Measurements from ENCODE around the gene CHRDL2.
A peak's percentile ranks its signal among the peaks of the same experiment; 100 is the strongest.
"Not testable (repeated sequence)": the region's sequence is repeated elsewhere in the genome, so short reads cannot be mapped to it uniquely, and the experiment has no call there.

The CHRDL2 gene

GRCh38 chr11:74731301-74732094, at the start of gene CHRDL2:
Gene CHRDL2 (minus strand): TSS chr11:74731426. CDS start chr11:74730888, 538 bp downstream.
- no peak for DNase-seq

- DNase-seq = no peak
Observed at GRCh38 chr11:74780248-74781005, 49.2 kb upstream of the CHRDL2 start.

GRCh38 chr11:74778581-74778980, 47.4 kb upstream of the CHRDL2 start:
- DNase-seq = no peak

- DNase-seq = no peak
Observed at GRCh38 chr11:74777877-74778276, 46.7 kb upstream of the CHRDL2 start.

- no peak for DNase-seq
Observed at GRCh38 chr11:74777038-74777437, 45.8 kb upstream of the CHRDL2 start.

GRCh38 chr11:74776546-74776945, 45.3 kb upstream of the CHRDL2 start:
- no peak for DNase-seq

GRCh38 chr11:74775762-74776161, 44.5 kb upstream of the CHRDL2 start:
- DNase-seq = no peak

GRCh38 chr11:74773476-74773875, 42.2 kb upstream of the CHRDL2 start:
- DNase-seq = no peak

- DNase-seq = no peak
Observed at GRCh38 chr11:74771139-74771538, 39.9 kb upstream of the CHRDL2 start.

GRCh38 chr11:74770456-74770855, 39.2 kb upstream of the CHRDL2 start:
- DNase-seq = no peak

GRCh38 chr11:74769055-74769707, 38.0 kb upstream of the CHRDL2 start:
- no peak for DNase-seq

GRCh38 chr11:74768172-74768651, 37.0 kb upstream of the CHRDL2 start:
- peak; percentile 39 for DNase-seq

- no peak for DNase-seq
Observed at GRCh38 chr11:74766905-74767304, 35.7 kb upstream of the CHRDL2 start.

GRCh38 chr11:74756571-74756970, 25.3 kb upstream of the CHRDL2 start:
- no peak for DNase-seq

- no peak for DNase-seq
Observed at GRCh38 chr11:74755395-74755995, 24.3 kb upstream of the CHRDL2 start.

GRCh38 chr11:74754507-74755252, 23.5 kb upstream of the CHRDL2 start:
- DNase-seq = no peak

- no peak for DNase-seq
Observed at GRCh38 chr11:74751303-74751702, 20.1 kb upstream of the CHRDL2 start.

- not testable (repeated sequence) for DNase-seq
Observed at GRCh38 chr11:74750598-74750997, 19.4 kb upstream of the CHRDL2 start.

GRCh38 chr11:74749965-74750296, 18.7 kb upstream of the CHRDL2 start:
- no peak for DNase-seq

GRCh38 chr11:74749127-74749964, 18.1 kb upstream of the CHRDL2 start:
- peak; percentile 63 for DNase-seq
